Esophagus squamous epithelium (tissue), 5 donors: ENCODE measurements around the gene PTK6. TPM values are rescaled to one million over a fixed set of nuclear protein-coding genes. Genes with fewer than 3 reads are reported as not detected.

Experiments
- DNase-seq: peaks from one replicate; lab custom pipeline; 2025; lab: John Stamatoyannopoulos, UW
- H3K27ac ChIP-seq, 4 donors: fragments of 200-600 bp; sonication (generic); one replicate each; pipeline ENCODE4 v1.5.1; 2016 to 2019; ENCODE audit warnings: mild to moderate bottlenecking in 1 of 4
- H3K27me3 ChIP-seq, 4 donors: fragments of 200-600 bp; sonication (generic); 1 replicate in 3 of 4; 2 replicates in 1 of 4; pipeline versions ENCODE4 v1.5.1 to v1.6.0; 2017 to 2021; ENCODE audit warnings: antibody characterized with exemption in 1 of 4
- H3K36me3 ChIP-seq, 3 donors: fragments of 200-600 bp; sonication (generic); one replicate each; pipeline ENCODE4 v1.5.1; 2016 to 2019
- H3K4me1 ChIP-seq, 3 donors: fragments of 200-600 bp; sonication (generic); one replicate each; pipeline ENCODE4 v1.5.1; 2017 to 2019
- H3K4me3 ChIP-seq, 4 donors: fragments of 200-600 bp; sonication (generic); 1 replicate in 3 of 4; 2 replicates in 1 of 4; pipeline ENCODE4 v1.5.1; 2016 to 2019; ENCODE audit warnings: mild to moderate bottlenecking in 2 of 4, moderate library complexity in 1 of 4
- H3K9me3 ChIP-seq, 3 donors: fragments of 200-600 bp; sonication (generic); one replicate each; pipeline ENCODE4 v1.5.1; 2016 to 2019
- POLR2A ChIP-seq, 4 donors: fragments of 450-650 bp; IDR thresholded peaks; one replicate each; pipeline ENCODE4 v1.6.1; 2017; ENCODE audit warnings: antibody characterized with exemption in 4 of 4, mild to moderate bottlenecking in 4 of 4, moderate library complexity in 3 of 4
- WGBS, 2 donors: methylation state at CpG; one replicate each; pipeline ENCODE4 v1.1.5; 2018; 5-methylcytosine and 5-hydroxymethylcytosine counted together
- intact Hi-C: fragments of 100-400 bp; cut with DNase I; formaldehyde crosslinking; loops from one replicate; pipeline ENCODE4 v1.15.0; 2022
- total RNA-seq, 4 donors: library from RNA; depleted of rRNA; stranded (reverse); fragments of >200 nt; gene quantifications; one replicate each; pipeline ENCODE4 v1.1.0, GENCODE V29; 2016
- TF ChIP-seq, protein P1 (sequence below), 6 experiments: fragments of 450-650 bp in 4 of 6; fragments of 200-600 bp in 2 of 6; sonication (generic) in 2 of 6; IDR thresholded peaks; one replicate each; pipeline ENCODE4 v1.5.1; 2016 to 2019; ENCODE audit warnings: antibody characterized with exemption in 6 of 6, mild to moderate bottlenecking in 4 of 6, moderate library complexity in 4 of 6
- donor health status: DM: yes; HTN: yes; CAD: no.

PTK6 gene
- total RNA-seq, 4 donors from 2014 or later, result 40.8 to 133 (median 49.7) TPM

DNA sequence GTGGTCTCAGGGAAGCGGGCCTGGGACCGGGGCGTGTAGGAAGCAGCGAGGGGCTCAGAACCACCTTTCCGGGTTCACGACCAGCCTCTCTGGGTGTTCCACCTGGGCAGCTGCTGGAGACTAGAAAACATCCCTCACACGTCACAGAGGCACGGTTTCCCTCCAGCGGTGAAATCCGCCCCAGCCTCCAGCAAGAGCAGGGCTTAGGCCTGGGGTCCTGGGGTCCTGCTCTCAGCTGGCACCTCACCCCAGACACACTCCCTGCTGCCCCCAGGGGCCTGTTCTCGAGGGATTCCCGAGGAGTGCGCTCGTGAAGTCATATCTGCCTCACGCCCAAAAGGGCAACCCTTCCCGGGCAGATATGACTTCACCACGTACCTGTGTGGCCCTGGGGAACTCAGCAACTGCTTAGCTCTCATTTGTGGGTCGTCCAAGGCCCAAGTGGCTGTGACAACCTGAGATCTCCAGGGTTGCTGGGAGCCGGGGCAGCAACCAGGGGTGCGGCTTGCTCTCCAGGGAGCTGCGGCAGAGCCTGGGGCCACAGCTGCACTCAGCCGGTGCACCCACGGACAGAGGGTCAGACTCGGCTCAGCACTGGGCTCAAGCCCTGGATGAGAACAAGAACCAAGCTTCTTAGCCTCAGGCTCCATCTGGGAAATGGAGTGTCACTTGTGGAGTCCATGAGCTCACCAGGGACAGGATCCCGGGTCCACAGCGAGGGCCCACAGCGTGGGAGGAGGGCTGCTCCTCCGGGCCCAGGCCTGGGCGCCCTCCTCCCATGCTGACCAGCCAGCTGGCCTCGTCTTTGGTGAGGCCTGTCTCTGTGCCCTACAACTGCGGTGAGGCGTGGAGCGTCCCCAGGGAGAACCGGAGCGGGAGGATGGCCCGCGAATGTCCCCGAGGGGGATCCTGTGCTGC, 17.4 kb upstream of the PTK6 start:
- DNase-seq, result no peak
- Histone ChIP-seq H3K4me3 (peak overlapping the region in 3 of 4 donors; percentile 53 to 77 (median 60)), H3K27ac (peak overlapping the region in 2 of 4 donors; percentile 58 to 61), H3K36me3 (peaks cover 0 to 16% (median under 1%) of the 10 kb centered on the region in 3 donors), H3K4me1 (peaks cover 10 to 26% (median 18%) of the 10 kb centered on the region in 3 donors), H3K9me3 (no peaks in the 10 kb centered on the region), H3K27me3 (peaks cover 0 to 38% (median 0%) of the 10 kb centered on the region in 4 donors)
- WGBS, 2 donors, result 33 to 100% methylated on average over 1 of the region's 38 CpGs
- no peak for TF ChIP-seq POLR2A (IDR thresholded peaks at IDR 0.05)
- TF ChIP-seq, protein P1, sequence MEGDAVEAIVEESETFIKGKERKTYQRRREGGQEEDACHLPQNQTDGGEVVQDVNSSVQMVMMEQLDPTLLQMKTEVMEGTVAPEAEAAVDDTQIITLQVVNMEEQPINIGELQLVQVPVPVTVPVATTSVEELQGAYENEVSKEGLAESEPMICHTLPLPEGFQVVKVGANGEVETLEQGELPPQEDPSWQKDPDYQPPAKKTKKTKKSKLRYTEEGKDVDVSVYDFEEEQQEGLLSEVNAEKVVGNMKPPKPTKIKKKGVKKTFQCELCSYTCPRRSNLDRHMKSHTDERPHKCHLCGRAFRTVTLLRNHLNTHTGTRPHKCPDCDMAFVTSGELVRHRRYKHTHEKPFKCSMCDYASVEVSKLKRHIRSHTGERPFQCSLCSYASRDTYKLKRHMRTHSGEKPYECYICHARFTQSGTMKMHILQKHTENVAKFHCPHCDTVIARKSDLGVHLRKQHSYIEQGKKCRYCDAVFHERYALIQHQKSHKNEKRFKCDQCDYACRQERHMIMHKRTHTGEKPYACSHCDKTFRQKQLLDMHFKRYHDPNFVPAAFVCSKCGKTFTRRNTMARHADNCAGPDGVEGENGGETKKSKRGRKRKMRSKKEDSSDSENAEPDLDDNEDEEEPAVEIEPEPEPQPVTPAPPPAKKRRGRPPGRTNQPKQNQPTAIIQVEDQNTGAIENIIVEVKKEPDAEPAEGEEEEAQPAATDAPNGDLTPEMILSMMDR (IDR thresholded peaks at IDR 0.05), result no peak
- intact Hi-C loops, result no loop called here

DNA sequence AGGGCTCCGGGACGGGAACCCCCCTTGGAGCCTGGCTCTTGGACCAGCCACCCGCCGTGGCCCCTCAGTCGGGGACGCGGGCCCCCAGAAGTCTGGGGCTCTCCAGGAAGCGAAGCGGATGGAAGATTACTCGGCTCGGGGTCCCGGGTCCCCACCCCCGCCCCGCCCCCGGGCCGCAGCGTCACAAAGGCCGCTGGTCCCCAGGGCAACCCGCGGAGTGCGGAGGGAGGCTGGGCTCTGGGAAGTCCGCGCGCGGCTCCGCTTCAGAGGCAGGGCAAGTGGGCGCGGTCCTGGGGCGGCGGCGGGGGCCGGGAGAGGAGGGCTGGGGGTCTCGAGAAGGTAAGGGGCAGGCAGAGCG, 16.7 kb upstream of the PTK6 start, which contains the start of gene FNDC11:
Gene FNDC11 (plus strand): TSS at position 227 of the 358 bp plus-strand sequence. CDS start 1,505 bp downstream, outside the sequence.
- TF ChIP-seq, protein P1 (IDR thresholded peaks at IDR 0.05), result no peak
- TF ChIP-seq POLR2A (IDR thresholded peaks at IDR 0.05), result no peak
- H3K27ac ChIP-seq, result peak within 1 kb of the TSS in 2 of 4 donors; percentile 58 to 61

DNA sequence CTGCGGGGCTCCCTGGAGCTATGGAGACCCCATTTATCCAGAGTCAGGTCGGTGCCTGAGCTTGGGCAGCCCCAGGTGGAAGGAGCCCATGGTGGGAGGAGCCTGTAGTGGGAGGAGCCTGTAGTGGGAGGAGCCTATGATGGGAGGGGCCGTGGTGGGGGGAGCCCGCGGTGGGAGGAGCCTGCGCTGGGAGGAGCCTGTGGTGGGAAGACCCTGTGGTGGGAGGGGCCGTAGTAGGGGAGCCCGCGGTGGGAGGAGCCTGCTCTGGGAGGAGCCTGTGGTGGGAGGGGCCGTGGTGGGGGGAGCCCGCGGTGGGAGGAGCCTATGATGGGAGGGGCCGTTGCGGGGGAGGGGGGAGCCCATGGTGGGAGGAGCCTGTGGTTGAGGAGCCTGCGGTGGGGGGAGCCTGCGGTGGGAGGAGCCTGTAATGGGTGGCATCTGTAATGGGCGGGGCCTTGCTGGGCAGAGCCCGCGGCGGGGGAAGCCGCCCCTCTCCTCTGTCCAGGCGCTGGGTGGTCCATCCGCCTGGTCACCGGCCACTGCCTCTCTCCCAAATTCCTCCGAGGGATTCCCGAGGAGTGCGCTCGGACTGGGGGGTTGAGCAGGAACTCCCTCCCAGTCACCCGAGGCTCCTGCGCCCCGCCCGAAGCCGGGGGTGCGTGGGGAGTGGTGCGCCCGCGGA, 16.2 kb upstream of the PTK6 start:
- intact Hi-C loops, result no loop called here
- 2 to 5% methylated on average over 12 to 20 of the region's 37 CpGs for WGBS, 2 donors
- DNase-seq, result peak; percentile 52

More for the DNA sequence above, 16.7 kb upstream of the PTK6 start, which contains the start of gene FNDC11:
- intact Hi-C loops, result no loop called here
- DNase-seq, result no peak
- 0% methylated on average over 1 of the region's 34 CpGs; no CpG with 5 or more reads in 1 of the 2 donors for WGBS, 2 donors
- Histone ChIP-seq H3K4me1 (peaks cover 10 to 26% (median 18%) of the 10 kb centered on the region in 3 donors), H3K27me3 (peaks cover 0 to 45% (median 0%) of the 10 kb centered on the region in 4 donors), H3K9me3 (no peaks in the 10 kb centered on the region), H3K4me3 (peak within 1 kb of the TSS; percentile 40 to 77 (median 56)), H3K36me3 (peaks cover 0 to 11% (median 0%) of the 10 kb centered on the region in 3 donors)

DNA sequence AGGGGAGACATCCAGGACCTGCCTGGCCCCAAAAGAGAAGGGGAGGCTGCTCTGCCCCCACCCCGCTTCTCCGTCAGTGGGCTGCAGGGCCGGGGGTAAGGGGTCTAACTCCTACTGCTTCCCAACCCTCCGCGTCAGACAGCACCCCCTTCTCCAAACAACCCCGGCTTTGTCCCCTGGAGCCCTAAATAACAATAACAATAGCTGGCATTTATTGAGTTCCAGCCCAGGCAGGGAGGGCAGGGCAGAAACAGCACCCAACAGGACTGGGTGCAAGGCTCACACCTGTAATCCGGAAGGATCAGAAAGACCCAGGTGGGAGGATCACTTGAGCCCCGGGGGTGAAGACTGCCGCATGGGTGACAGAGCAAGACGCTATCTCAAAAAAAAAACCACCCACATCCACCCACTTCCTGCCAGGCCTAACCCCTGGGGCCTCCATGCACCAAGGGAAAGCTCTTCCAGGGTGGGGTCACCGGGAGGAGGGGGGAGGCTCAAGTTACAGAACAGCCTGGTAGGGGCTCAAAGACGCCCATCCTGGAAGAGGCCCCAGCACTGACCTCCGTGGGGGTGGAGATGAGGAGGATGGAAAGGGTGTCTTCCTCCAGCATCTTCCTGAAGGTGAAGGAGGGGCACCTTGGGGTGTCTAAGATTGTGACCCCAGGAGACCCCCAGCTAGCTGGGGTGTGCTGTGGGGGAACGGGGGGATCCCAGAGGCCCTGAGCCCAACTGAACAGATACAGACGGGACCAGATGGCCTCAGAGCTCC, 15.5 kb upstream of the PTK6 start:
- Histone ChIP-seq H3K27ac (peak overlapping the region in 1 of 4 donors; percentile 25), H3K9me3 (no peaks in the 10 kb centered on the region), H3K4me3 (peak overlapping the region in 1 of 4 donors; percentile 12), H3K4me1 (peaks cover 10 to 30% (median 18%) of the 10 kb centered on the region in 3 donors), H3K36me3 (no peaks in the 10 kb centered on the region), H3K27me3 (peaks cover 0 to 58% (median 0%) of the 10 kb centered on the region in 4 donors)
- intact Hi-C loops, result no loop called here
- WGBS, 2 donors, result 22 to 33% methylated on average over 13 of the region's 15 CpGs
- no peak for DNase-seq
- TF ChIP-seq, protein P1 (IDR thresholded peaks at IDR 0.05), result no peak
- TF ChIP-seq POLR2A (IDR thresholded peaks at IDR 0.05), result no peak

More for the DNA sequence above, 16.2 kb upstream of the PTK6 start:
- H3K27ac ChIP-seq, result peak overlapping the region in 2 of 4 donors; percentile 58 to 61
- H3K36me3 ChIP-seq, result peaks cover 0 to 5% (median 0%) of the 10 kb centered on the region in 3 donors
- H3K4me1 ChIP-seq, result peaks cover 10 to 26% (median 18%) of the 10 kb centered on the region in 3 donors
- TF ChIP-seq, protein P1 (IDR thresholded peaks at IDR 0.05), result no peak
- no peak for TF ChIP-seq POLR2A (IDR thresholded peaks at IDR 0.05)
- no peaks in the 10 kb centered on the region for H3K9me3 ChIP-seq
- peaks cover 0 to 51% (median 0%) of the 10 kb centered on the region in 4 donors for H3K27me3 ChIP-seq
- H3K4me3 ChIP-seq, result peak overlapping the region; percentile 40 to 77 (median 56)
